Hepatocyte (in vitro differentiated cells): ENCODE measurements around the gene ERVFRD-1. TPM values are rescaled to one million over a fixed set of nuclear protein-coding genes. Genes with fewer than 3 reads are reported as not detected.

Experiments used
- DNase-seq: peaks from one replicate; pipeline ENCODE4 v3.0.0-alpha.2; 2016; ENCODE audit warnings: low spot score
- H2AFZ ChIP-seq: fragments of 200-600 bp; sonication (generic); 2 replicates; pipeline ENCODE4 v1.6.0; 2016; ENCODE audit warnings: antibody characterized with exemption, mild to moderate bottlenecking
- H3K27ac ChIP-seq: fragments of 200-600 bp; sonication (generic); 2 replicates; pipeline ENCODE4 v1.5.1; 2016; ENCODE audit warnings: mild to moderate bottlenecking
- H3K27me3 ChIP-seq: fragments of 200-600 bp; sonication (generic); 2 replicates; pipeline ENCODE4 v1.6.1; 2016
- H3K36me3 ChIP-seq: fragments of 200-600 bp; sonication (generic); replicated peaks from 2 replicates; pipeline ENCODE4 v1.5.1; 2016; ENCODE audit warnings: low read depth; ENCODE audit not compliant: insufficient read depth
- H3K4me1 ChIP-seq: fragments of 200-600 bp; sonication (generic); 2 replicates; pipeline ENCODE4 v1.5.1; 2016; ENCODE audit warnings: mild to moderate bottlenecking, moderate library complexity; ENCODE audit not compliant: insufficient read depth
- H3K4me2 ChIP-seq: fragments of 200-600 bp; sonication (generic); 2 replicates; pipeline ENCODE4 v1.6.0; 2016
- H3K4me3 ChIP-seq: fragments of 200-600 bp; sonication (generic); 2 replicates; pipeline ENCODE4 v1.5.1; 2016; ENCODE audit warnings: mild to moderate bottlenecking
- H3K79me2 ChIP-seq: fragments of 200-600 bp; sonication (generic); 2 replicates; pipeline ENCODE4 v1.6.0; 2017; ENCODE audit warnings: mild to moderate bottlenecking
- H3K9me2 ChIP-seq: fragments of 200-600 bp; sonication (generic); replicated peaks from 2 replicates; pipeline ENCODE4 v1.6.0; 2017; ENCODE audit warnings: mild to moderate bottlenecking; ENCODE audit not compliant: insufficient read depth
- H3K9me3 ChIP-seq: fragments of 200-600 bp; sonication (generic); 2 replicates; pipeline ENCODE4 v1.5.1; 2016; ENCODE audit warnings: low read depth, mild to moderate bottlenecking
- H4K20me1 ChIP-seq: fragments of 200-600 bp; sonication (generic); 2 replicates; pipeline ENCODE4 v1.6.0; 2016; ENCODE audit warnings: mild to moderate bottlenecking; ENCODE audit not compliant: insufficient read depth, poor library complexity, severe bottlenecking
- EZH2 ChIP-seq: fragments of 200-600 bp; sonication (generic); IDR thresholded peaks from 2 replicates; pipeline ENCODE4 v1.6.1; 2016; ENCODE audit warnings: antibody characterized with exemption, mild to moderate bottlenecking, borderline replicate concordance
- EZH2phosphoT487 ChIP-seq: fragments of 200-600 bp; sonication (generic); IDR thresholded peaks from one replicate; pipeline ENCODE4 v1.6.1; 2018; ENCODE audit warnings: antibody characterized with exemption, mild to moderate bottlenecking, low read depth, moderate library complexity; ENCODE audit not compliant: unreplicated experiment, severe bottlenecking
- WGBS: methylation state at CpG from one replicate; pipeline ENCODE4 v1.1.6; 2016; ENCODE audit warnings: low lambda C conversion rate; ENCODE audit errors: missing lambda C conversion rate; 5-methylcytosine and 5-hydroxymethylcytosine counted together
- polyA plus RNA-seq: library from polyadenylated mRNA; unstranded; fragments of >200 nt; fragmentation: Nextera tagmentation; extraction: Ambion mirVana; gene quantifications from 2 replicates; pipeline ENCODE4 v1.2.1, GENCODE V29; 2016
- total RNA-seq: library from RNA; depleted of rRNA; stranded (reverse); fragments of >200 nt; gene quantifications from 2 replicates; pipeline ENCODE4 v1.2.3, GENCODE V29; 2014
- TF ChIP-seq, protein P1 (sequence below): fragments of 200-600 bp; sonication (generic); IDR thresholded peaks from 2 replicates; pipeline ENCODE4 v1.5.1; 2016; ENCODE audit warnings: antibody characterized with exemption, mild to moderate bottlenecking; ENCODE audit not compliant: poor library complexity

The ERVFRD-1 gene
- total and polyA plus RNA-seq, 2 experiments from 2014 or later, result 2.2 to 4.9 TPM

GRCh38 chr6:11056871-11057270, 54.7 kb downstream of the ERVFRD-1 start:
- Histone ChIP-seq H3K79me2 (no peaks in the 10 kb centered on the region), H4K20me1 (no peaks in the 10 kb centered on the region), H3K27me3 (no peaks in the 10 kb centered on the region), H3K9me2 (no peaks in the 10 kb centered on the region), H2AFZ (no peak overlapping the region), H3K4me3 (no peak overlapping the region), H3K4me1 (no peaks in the 10 kb centered on the region), H3K4me2 (no peak overlapping the region), H3K9me3 (no peaks in the 10 kb centered on the region), H3K27ac (no peak overlapping the region), H3K36me3 (no peaks in the 10 kb centered on the region)
- DNase-seq, result no peak
- 74% methylated on average over 1 of the region's 1 CpG for WGBS
- TF ChIP-seq EZH2, result no peak
- TF ChIP-seq, protein P1, sequence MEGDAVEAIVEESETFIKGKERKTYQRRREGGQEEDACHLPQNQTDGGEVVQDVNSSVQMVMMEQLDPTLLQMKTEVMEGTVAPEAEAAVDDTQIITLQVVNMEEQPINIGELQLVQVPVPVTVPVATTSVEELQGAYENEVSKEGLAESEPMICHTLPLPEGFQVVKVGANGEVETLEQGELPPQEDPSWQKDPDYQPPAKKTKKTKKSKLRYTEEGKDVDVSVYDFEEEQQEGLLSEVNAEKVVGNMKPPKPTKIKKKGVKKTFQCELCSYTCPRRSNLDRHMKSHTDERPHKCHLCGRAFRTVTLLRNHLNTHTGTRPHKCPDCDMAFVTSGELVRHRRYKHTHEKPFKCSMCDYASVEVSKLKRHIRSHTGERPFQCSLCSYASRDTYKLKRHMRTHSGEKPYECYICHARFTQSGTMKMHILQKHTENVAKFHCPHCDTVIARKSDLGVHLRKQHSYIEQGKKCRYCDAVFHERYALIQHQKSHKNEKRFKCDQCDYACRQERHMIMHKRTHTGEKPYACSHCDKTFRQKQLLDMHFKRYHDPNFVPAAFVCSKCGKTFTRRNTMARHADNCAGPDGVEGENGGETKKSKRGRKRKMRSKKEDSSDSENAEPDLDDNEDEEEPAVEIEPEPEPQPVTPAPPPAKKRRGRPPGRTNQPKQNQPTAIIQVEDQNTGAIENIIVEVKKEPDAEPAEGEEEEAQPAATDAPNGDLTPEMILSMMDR, result no peak
- TF ChIP-seq EZH2phosphoT487, result no peak

- Histone ChIP-seq H3K79me2 (no peaks in the 10 kb centered on the region), H2AFZ (no peak overlapping the region), H3K4me2 (no peak overlapping the region), H3K9me3 (no peaks in the 10 kb centered on the region), H3K9me2 (no peaks in the 10 kb centered on the region), H3K27ac (no peak overlapping the region), H3K4me3 (no peak overlapping the region), H3K27me3 (no peaks in the 10 kb centered on the region), H4K20me1 (no peaks in the 10 kb centered on the region), H3K36me3 (no peaks in the 10 kb centered on the region), H3K4me1 (no peaks in the 10 kb centered on the region)
- DNase-seq, result no peak
- 46% methylated on average over 4 of the region's 4 CpGs for WGBS
- no peak for TF ChIP-seq EZH2
- TF ChIP-seq, protein P1, result no peak
- TF ChIP-seq EZH2phosphoT487, result no peak
Observed at GRCh38 chr6:11055127-11055627, 56.3 kb downstream of the ERVFRD-1 start.

DNA sequence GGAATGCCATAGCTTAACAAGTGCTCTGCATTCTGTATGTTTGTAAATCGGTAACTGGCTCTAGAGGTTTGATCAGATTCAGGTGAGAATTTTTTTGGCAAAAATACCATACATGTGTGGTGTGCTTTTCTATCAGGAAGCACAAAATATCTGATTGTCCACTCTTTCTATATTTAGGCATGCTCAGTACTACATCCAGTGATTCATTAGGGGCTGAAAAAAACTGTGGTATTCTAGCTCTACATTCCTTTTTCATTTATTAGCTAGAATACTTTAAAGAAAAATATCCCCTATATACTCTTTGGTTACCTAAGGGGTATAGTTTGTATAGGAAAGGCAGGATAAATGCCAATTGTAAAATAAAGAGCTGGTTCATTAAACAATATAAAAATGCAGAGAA, 56.8 kb downstream of the ERVFRD-1 start:
- H3K4me1 ChIP-seq, result no peaks in the 10 kb centered on the region
- H3K9me2 ChIP-seq, result no peaks in the 10 kb centered on the region
- H3K4me3 ChIP-seq, result no peak overlapping the region
- H2AFZ ChIP-seq, result no peak overlapping the region
- no peaks in the 10 kb centered on the region for H4K20me1 ChIP-seq
- H3K4me2 ChIP-seq, result no peak overlapping the region
- no peaks in the 10 kb centered on the region for H3K27me3 ChIP-seq
- no peaks in the 10 kb centered on the region for H3K36me3 ChIP-seq
- no peak overlapping the region for H3K27ac ChIP-seq
- no peak for DNase-seq
- TF ChIP-seq EZH2 (no peak), EZH2phosphoT487 (no peak)
- TF ChIP-seq, protein P1, result no peak
- H3K79me2 ChIP-seq, result no peaks in the 10 kb centered on the region
- 93% methylated on average over 1 of the region's 1 CpG for WGBS
- H3K9me3 ChIP-seq, result no peaks in the 10 kb centered on the region

DNA sequence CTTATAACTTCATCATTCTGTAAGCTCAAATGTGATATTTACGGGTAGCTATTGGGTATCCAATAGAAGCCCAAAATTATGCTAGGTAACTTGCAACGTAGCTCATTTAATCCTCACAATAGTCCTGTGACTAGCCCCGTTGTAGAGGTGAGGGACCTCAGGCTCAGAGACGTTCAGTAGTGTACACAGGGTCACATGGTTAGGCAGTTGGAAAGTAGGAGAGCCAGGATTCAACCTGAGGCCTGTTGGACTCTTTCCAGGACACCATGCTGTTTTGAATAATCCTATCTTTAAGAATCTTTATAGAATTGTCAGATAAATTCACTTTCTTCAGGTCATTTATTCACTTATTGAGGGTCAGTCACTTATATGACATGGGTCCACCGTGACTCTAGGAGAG, 58.2 kb downstream of the ERVFRD-1 start:
- Histone ChIP-seq H2AFZ (no peak overlapping the region), H3K36me3 (no peaks in the 10 kb centered on the region), H3K9me2 (no peaks in the 10 kb centered on the region), H3K9me3 (no peaks in the 10 kb centered on the region), H3K79me2 (no peaks in the 10 kb centered on the region), H4K20me1 (no peaks in the 10 kb centered on the region), H3K4me3 (no peak overlapping the region), H3K4me2 (no peak overlapping the region), H3K4me1 (no peaks in the 10 kb centered on the region), H3K27me3 (no peaks in the 10 kb centered on the region), H3K27ac (no peak overlapping the region)
- DNase-seq, result no peak
- TF ChIP-seq, protein P1, result no peak
- no peak for TF ChIP-seq EZH2
- TF ChIP-seq EZH2phosphoT487, result no peak
- 73% methylated on average over 5 of the region's 5 CpGs for WGBS
